ENCODE data around the gene PNLIPRP3. TPM values are rescaled to one million over a fixed set of nuclear protein-coding genes. Genes with fewer than 3 reads are reported as not detected.
A peak's percentile ranks its signal among the peaks of the same experiment; 100 is the strongest.

PNLIPRP3 gene
- total RNA-seq, 2 donors from 2014 or later = 0.14 TPM; not detected in 1

DNA sequence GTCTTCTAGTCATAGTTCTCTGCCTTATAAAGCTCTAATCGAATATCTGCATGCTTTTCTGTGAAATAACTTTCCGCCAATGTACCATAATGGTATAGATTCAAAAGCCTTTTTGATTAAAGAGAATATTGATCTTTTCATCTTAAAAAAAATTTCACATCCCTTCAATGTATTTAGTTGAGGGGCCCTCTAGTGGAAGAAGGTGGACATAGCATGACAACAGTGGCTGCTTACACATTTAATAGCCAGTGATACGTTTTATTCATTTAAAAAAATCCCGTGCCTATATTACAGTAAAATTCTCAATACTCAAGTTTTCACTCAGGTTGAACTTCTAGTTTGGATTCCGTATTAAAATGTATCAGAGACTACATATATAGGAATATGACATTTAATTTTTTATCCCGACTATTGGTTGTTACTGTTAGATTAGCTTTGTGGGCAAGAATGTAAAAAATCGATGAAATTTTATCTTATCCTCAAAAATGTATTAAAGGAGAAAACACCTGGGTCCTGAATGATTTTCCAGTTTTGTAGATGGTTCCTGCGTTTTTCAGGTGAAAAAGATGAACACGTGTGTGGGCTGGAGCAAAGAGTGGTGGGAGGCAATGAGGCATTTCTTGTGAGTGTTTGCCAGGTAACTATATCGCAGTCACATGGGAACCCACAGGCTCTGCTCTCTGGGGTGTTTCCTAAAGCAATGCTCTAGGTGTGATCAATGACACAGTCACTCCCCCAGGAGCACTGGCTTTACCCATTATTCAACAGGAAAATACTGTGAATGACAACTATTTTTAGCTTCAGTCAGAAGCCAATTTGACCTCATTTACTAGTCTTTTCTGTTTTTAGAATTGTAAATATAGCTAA, 94.0 kb downstream of the PNLIPRP3 start:
- H3K9me3 ChIP-seq = no peaks in the 10 kb centered on the region
- DNase-seq (ENCODE audit: low spot score) = no peak
- H3K27ac ChIP-seq = no peak overlapping the region
- TF ChIP-seq, protein P1, sequence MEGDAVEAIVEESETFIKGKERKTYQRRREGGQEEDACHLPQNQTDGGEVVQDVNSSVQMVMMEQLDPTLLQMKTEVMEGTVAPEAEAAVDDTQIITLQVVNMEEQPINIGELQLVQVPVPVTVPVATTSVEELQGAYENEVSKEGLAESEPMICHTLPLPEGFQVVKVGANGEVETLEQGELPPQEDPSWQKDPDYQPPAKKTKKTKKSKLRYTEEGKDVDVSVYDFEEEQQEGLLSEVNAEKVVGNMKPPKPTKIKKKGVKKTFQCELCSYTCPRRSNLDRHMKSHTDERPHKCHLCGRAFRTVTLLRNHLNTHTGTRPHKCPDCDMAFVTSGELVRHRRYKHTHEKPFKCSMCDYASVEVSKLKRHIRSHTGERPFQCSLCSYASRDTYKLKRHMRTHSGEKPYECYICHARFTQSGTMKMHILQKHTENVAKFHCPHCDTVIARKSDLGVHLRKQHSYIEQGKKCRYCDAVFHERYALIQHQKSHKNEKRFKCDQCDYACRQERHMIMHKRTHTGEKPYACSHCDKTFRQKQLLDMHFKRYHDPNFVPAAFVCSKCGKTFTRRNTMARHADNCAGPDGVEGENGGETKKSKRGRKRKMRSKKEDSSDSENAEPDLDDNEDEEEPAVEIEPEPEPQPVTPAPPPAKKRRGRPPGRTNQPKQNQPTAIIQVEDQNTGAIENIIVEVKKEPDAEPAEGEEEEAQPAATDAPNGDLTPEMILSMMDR (IDR thresholded peaks at IDR 0.05) = peak; percentile 43 to 55 (median 50)
- TF ChIP-seq POLR2AphosphoS5 (IDR thresholded peaks at IDR 0.05) = no peak
- no peaks in the 10 kb centered on the region for H3K27me3 ChIP-seq (replicated peaks; ENCODE audit: insufficient read depth)
- no peaks in the 10 kb centered on the region for H3K36me3 ChIP-seq
- intact Hi-C loops (cut with DNase I) = no loop called here
- no peak overlapping the region for H3K4me3 ChIP-seq
- H3K4me1 ChIP-seq (replicated peaks) = no peaks in the 10 kb centered on the region
- 33% methylated on average over 10 of the region's 10 CpGs for WGBS

DNA sequence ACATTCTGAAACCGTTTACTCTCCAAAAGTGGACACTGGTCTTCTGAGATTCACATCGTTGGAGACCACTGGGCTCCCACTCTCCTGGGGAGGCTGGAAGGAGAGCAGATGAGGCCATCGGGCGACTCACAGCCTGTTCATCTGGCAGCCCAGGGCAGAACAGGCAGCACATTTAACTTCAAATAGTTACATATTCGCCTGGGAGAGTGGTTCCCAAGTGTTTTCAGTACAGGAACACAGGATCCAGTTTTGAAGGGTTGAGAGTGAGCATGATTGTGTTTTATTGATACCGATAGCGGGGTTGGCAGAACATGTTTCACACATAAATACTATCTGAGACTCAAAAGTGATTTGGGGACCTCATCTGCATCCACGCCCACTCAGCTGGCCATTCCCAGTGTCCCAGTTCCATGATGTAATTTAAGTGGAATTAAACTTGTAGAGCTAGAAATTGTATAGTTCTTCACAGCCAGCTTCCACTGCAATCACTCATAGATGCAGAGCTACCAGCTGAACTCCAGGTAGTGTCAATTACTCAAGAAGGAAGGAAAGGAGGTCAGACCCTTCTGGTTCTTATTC, 95.2 kb downstream of the PNLIPRP3 start:
- no peaks in the 10 kb centered on the region for H3K27me3 ChIP-seq (replicated peaks; ENCODE audit: insufficient read depth)
- H3K27ac ChIP-seq = no peak overlapping the region
- no peaks in the 10 kb centered on the region for H3K9me3 ChIP-seq
- intact Hi-C loops (cut with DNase I) = no loop called here
- no peak overlapping the region for H3K4me3 ChIP-seq
- H3K36me3 ChIP-seq = no peaks in the 10 kb centered on the region
- no peak for DNase-seq (ENCODE audit: low spot score)
- no peak for TF ChIP-seq POLR2A (IDR thresholded peaks at IDR 0.05)
- TF ChIP-seq, protein P1 (IDR thresholded peaks at IDR 0.05) = no peak
- TF ChIP-seq POLR2AphosphoS5 (IDR thresholded peaks at IDR 0.05) = no peak
- no peaks in the 10 kb centered on the region for H3K4me1 ChIP-seq (replicated peaks)
- WGBS = 58% methylated on average over 8 of the region's 8 CpGs

DNA sequence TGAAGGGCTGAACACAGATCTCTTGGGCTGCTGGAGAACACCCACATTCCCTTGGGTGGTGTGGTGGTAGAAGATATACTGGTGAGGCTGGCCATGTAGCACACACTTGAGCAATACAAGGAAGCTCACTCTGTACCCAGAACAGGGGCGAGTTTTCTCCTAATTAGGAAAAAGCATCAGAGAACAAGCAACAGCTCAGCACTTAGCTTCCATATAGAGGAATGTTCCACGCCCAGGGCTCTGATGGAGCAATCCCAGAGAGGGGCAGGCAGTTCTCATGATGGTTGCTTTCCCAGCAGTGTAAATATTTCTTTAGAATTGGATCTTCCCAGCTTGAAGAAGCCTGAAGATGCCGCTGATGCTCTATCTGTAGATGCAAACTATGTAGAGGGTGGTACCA, 97.1 kb downstream of the PNLIPRP3 start:
- Histone ChIP-seq H3K9me3 (no peaks in the 10 kb centered on the region), H3K4me3 (no peak overlapping the region), H3K27me3 (replicated peaks; ENCODE audit: insufficient read depth) (no peaks in the 10 kb centered on the region), H3K4me1 (replicated peaks) (no peaks in the 10 kb centered on the region), H3K27ac (no peak overlapping the region), H3K36me3 (no peaks in the 10 kb centered on the region)
- TF ChIP-seq POLR2A (IDR thresholded peaks at IDR 0.05) = no peak
- TF ChIP-seq, protein P1 (IDR thresholded peaks at IDR 0.05) = no peak
- no peak for TF ChIP-seq POLR2AphosphoS5 (IDR thresholded peaks at IDR 0.05)
- WGBS = 84% methylated on average over 3 of the region's 3 CpGs
- DNase-seq (ENCODE audit: low spot score) = no peak
- intact Hi-C loops (cut with DNase I) = no loop called here

DNA sequence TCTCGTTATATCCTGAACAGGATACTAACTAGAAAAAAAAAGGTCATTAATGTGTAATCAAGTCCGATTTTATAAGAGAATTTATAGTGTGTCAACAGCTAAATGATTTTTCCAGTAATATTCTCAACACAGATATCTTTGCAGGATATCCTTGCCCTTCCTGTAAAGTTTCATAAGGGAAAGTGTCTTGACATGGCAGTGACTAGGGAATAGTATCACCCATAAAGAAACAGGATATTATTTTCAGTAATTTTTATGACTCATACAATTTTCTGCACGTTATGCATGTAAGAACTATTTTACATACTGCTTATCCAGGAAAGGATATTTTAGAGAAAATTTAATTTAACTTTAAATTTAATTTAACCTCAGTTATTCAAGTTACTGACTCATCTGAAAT, 98.6 kb downstream of the PNLIPRP3 start:
- no peaks in the 10 kb centered on the region for H3K27me3 ChIP-seq (replicated peaks; ENCODE audit: insufficient read depth)
- intact Hi-C loops (cut with DNase I) = no loop called here
- TF ChIP-seq, protein P1 (IDR thresholded peaks at IDR 0.05) = no peak
- TF ChIP-seq POLR2AphosphoS5 (IDR thresholded peaks at IDR 0.05) (no peak), POLR2A (IDR thresholded peaks at IDR 0.05) (no peak)
- H3K4me3 ChIP-seq = no peak overlapping the region
- no peaks in the 10 kb centered on the region for H3K36me3 ChIP-seq
- no peak for DNase-seq (ENCODE audit: low spot score)
- H3K9me3 ChIP-seq = no peaks in the 10 kb centered on the region
- 54% methylated on average over 3 of the region's 3 CpGs for WGBS
- no peak overlapping the region for H3K27ac ChIP-seq
- no peaks in the 10 kb centered on the region for H3K4me1 ChIP-seq (replicated peaks)

Small RNA genes within 50 kb of the gene (small RNA-seq; reads per million reads assigned to genes)
- 0 reads per million in 2 donors for gene SNRPGP6

Other genes starting within 250 kb of the PNLIPRP3 start
- 10 to 100 TPM in 1 of 2 donors, 1 to 10 TPM in 1; 5.1 to 14.5 TPM for gene GFRA1, start 154.6 kb upstream of the PNLIPRP3 start, total RNA-seq
- gene CCDC172, start 103.4 kb upstream of the PNLIPRP3 start, total RNA-seq = 10 to 100 TPM in 1 of 2 donors, not detected in 1; 47.1 TPM
- not detected for gene PNLIP, start 118.1 kb downstream of the PNLIPRP3 start, total RNA-seq
- not detected for gene PNLIPRP1, start 163.1 kb downstream of the PNLIPRP3 start, total RNA-seq
- not detected for gene PNLIPRP2, start 193.1 kb downstream of the PNLIPRP3 start, total RNA-seq